ENCODE results near the gene TAF11L5.
"Not testable (repeated sequence)": the region's sequence is repeated elsewhere in the genome, so short reads cannot be mapped to it uniquely, and the experiment has no call there.

The TAF11L5 gene

GRCh38 chr5:17524935-17525334, at the start of gene TAF11L5:
Gene TAF11L5, plus strand, starts transcription at chr5:17525235.
- DNase-seq (ENCODE audit: low read depth in 1 of 2, low spot score in 1 of 2); in situ Hi-C loops (cut with HindIII; ENCODE audit: low pct_unique_long_range_greater_than_20kb, low sequenced_read_pairs): not testable (repeated sequence)

DNA sequence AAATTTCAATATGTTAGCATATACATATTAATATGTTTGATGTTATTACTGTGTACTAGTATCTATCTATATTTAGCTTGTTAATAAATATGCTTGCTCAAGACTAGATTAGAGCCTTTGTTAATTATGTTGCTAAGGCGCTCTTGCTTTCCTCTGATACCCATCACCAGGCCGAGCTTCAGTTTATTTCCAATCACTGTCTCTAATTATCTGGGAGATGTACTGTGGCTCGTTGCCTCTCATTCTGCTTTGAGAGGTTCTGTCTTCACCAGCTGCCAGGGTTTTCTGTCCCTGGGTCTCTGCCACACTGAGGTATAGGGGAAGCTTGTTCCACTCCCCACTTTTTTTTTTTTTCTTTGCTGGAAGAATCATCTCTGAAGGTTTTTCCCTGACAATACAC, 48.0 kb upstream of the TAF11L5 start:
- TF ChIP-seq JUND (IDR thresholded peaks at IDR 0.05; ENCODE audit: low read depth) = no peak
- in situ Hi-C loops (cut with HindIII; ENCODE audit: low pct_unique_long_range_greater_than_20kb, low sequenced_read_pairs) = no loop called here
- DNase-seq (ENCODE audit: low read depth in 1 of 2, low spot score in 1 of 2) = no peak

GRCh38 chr5:17477573-17478265, 47.3 kb upstream of the TAF11L5 start:
- DNase-seq (ENCODE audit: low read depth in 1 of 2, low spot score in 1 of 2) = no peak
- in situ Hi-C loops (cut with HindIII; ENCODE audit: low pct_unique_long_range_greater_than_20kb, low sequenced_read_pairs) = no loop called here
- no peak for TF ChIP-seq JUND (IDR thresholded peaks at IDR 0.05; ENCODE audit: low read depth)

DNA sequence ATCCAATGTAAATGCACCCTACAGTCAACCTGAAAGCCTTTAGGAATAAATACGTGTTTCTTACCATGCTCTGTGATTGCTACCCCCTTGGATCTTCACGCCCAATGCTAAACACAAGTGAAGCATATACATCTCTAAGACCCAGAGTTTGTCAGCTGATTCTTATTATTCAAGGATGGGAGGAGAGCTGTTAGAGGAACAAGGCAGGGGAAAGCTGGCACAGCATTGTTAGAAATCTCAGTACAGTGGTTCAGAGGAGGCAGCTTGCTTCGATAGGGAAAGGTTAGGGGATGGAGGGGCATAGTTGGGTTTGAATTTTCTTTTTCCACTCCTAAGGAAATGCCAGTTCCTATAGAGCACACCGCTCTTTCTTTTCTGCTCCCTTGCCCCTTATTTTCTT, 43.7 kb upstream of the TAF11L5 start:
- DNase-seq (ENCODE audit: low read depth in 1 of 2, low spot score in 1 of 2) = no peak
- in situ Hi-C loops (cut with HindIII; ENCODE audit: low pct_unique_long_range_greater_than_20kb, low sequenced_read_pairs) = no loop called here
- TF ChIP-seq JUND (IDR thresholded peaks at IDR 0.05; ENCODE audit: low read depth) = no peak

GRCh38 chr5:17482790-17483189, 42.2 kb upstream of the TAF11L5 start:
- in situ Hi-C loops (cut with HindIII; ENCODE audit: low pct_unique_long_range_greater_than_20kb, low sequenced_read_pairs) = no loop called here
- DNase-seq (ENCODE audit: low read depth in 1 of 2, low spot score in 1 of 2) = no peak
- no peak for TF ChIP-seq JUND (IDR thresholded peaks at IDR 0.05; ENCODE audit: low read depth)

DNA sequence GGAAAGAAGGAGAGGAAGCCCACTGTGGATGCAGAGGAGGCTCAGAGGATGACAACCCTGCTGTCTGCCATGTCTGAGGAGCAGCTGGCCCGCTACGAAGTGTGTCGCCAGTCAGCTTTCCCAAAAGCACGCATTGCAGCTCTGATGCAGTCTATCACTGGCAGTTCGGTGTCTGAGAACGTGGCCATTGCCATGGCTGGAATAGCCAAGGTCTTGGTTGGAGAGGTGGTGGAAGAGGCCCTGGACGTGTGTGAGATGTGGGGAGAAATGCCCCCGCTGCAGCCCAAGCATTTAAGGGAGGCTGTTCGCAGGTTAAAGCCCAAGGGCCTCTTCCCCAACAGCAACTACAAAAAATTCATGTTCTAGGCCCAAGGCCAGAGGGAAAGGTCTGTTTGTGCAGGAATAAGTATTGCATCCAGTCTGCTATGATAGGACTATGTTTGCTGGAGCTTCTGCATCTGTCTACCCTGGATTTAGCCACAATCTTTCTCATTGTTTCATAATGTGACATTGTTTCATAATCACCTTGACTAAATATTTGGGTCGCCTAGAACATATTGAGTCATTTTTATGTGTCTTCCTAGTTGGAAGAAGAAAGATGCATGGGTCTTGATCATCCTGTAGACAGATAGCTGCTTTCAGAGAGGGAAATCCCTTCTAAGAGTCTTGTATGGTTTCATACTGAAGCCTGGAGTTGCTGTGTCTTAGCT, 38.4 kb upstream of the TAF11L5 start:
- DNase-seq (ENCODE audit: low read depth in 1 of 2, low spot score in 1 of 2); in situ Hi-C loops (cut with HindIII; ENCODE audit: low pct_unique_long_range_greater_than_20kb, low sequenced_read_pairs): not testable (repeated sequence)

DNA sequence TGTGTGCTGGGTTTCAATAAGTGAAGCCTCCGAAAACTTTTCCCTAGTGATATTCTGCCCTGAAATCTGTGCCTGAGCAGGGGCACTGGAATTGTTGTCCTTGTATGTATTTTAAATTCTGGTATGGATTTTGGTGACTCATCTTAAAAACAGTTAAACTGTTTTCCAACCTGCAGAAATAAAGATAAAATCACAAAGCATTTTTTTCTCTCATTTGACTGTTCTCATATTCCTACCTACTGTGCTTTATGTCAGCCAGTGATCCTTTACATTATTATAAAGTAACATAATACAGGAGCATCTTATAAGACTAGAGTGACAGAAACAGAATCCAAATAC, 37.9 kb upstream of the TAF11L5 start:
- DNase-seq (ENCODE audit: low read depth in 1 of 2, low spot score in 1 of 2) = no peak
- no peak for TF ChIP-seq JUND (IDR thresholded peaks at IDR 0.05; ENCODE audit: low read depth)
- in situ Hi-C loops (cut with HindIII; ENCODE audit: low pct_unique_long_range_greater_than_20kb, low sequenced_read_pairs) = no loop called here

DNA sequence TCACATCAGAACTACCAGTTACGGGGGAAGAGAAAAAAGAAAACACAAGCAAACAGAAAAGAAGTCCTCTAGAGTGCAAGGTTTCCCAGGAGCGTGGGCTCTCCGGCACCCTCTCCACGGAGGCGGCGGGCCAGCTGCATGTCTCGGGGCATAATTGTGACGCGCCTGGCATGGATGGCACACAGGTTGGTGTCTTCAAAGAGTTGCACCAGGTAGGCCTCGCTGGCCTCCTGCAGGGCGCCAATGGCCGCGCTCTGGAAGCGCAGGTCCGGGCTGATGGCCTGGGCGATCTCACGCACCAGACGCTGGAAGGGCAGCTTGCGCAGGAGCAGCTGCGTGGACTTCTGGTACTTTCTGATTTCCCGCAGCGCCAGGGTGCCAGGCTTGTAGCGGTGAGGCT, 33.8 kb upstream of the TAF11L5 start:
- in situ Hi-C loops (cut with HindIII; ENCODE audit: low pct_unique_long_range_greater_than_20kb, low sequenced_read_pairs); DNase-seq (ENCODE audit: low read depth in 1 of 2, low spot score in 1 of 2): not testable (repeated sequence)

GRCh38 chr5:17492770-17493169, 32.3 kb upstream of the TAF11L5 start:
- TF ChIP-seq JUND (IDR thresholded peaks at IDR 0.05; ENCODE audit: low read depth) = no peak
- in situ Hi-C loops (cut with HindIII; ENCODE audit: low pct_unique_long_range_greater_than_20kb, low sequenced_read_pairs) = no loop called here
- DNase-seq (ENCODE audit: low read depth in 1 of 2, low spot score in 1 of 2) = no peak

DNA sequence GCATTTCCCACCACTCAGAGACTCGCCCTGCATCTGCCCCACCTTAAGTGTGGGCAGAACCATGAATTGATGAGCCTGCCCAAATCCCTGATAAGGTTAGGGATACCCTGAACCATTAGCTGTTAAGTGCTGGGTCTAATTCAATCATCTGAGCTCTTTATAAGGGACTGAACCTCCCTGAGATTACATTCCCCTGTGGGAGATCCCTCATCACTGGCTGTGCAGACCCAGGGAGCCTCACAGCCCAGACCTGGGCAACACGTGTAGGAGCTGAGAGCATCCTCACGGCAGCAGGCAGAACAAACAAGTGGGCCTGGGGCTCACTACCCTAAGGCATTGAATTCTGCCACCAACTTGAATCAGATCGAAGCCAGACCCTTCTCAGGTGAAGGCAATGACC, 27.6 kb upstream of the TAF11L5 start:
- no peak for TF ChIP-seq JUND (IDR thresholded peaks at IDR 0.05; ENCODE audit: low read depth)
- in situ Hi-C loops (cut with HindIII; ENCODE audit: low pct_unique_long_range_greater_than_20kb, low sequenced_read_pairs) = no loop called here
- no peak for DNase-seq (ENCODE audit: low read depth in 1 of 2, low spot score in 1 of 2)

DNA sequence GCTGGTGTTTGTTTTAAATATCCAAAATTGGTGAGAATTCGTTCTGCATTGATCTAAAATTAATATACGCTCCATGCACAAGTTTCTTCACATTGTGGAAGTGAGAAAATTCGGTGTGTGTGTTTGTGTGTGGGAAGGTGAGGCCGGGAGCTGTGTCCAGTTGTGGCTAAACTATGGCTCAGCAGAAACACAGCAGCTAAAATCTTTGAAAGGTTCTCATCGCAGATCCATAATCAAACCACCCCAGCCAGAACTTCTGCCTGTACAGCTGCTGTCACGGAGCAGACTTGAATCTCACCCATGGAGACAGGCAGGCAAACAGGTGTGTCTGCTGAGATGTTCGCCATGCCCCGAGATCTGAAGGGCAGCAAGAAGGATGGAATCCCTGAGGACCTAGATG, 27.1 kb upstream of the TAF11L5 start, which contains the start of gene TAF11L2:
TAF11L2 (plus strand) TSS at position 301 of the 400 bp plus-strand sequence.
- in situ Hi-C loops (cut with HindIII; ENCODE audit: low pct_unique_long_range_greater_than_20kb, low sequenced_read_pairs); DNase-seq (ENCODE audit: low read depth in 1 of 2, low spot score in 1 of 2): not testable (repeated sequence)

DNA sequence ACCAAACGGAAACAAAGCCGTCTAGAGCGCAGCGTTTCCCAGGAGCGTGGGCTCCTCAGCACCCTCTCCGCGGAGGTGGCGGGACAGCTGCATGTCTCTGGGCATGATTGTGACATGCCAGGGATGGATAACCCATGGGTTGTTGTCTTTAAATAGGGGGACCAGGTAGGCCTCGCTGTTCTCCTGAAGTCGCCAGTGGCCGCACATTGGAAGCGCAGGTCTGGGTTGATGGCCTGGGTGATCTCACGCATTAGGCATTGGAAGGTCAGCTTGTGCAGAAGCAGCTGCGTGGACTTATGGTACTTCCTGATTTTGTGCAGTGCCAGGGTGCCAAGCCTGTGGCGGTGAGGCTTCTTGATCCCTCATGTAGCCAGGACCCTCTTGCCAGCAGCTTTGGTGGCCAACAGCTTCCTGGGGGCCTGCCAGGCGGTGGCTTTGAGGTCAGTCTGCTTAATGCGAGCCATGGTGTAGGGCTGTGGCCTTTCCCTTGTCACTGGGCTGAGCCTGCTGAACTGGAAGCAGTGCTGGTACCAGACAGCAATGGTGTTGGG, 13.2 kb upstream of the TAF11L5 start:
- in situ Hi-C loops (cut with HindIII; ENCODE audit: low pct_unique_long_range_greater_than_20kb, low sequenced_read_pairs) = no loop called here
- no peak for TF ChIP-seq JUND (IDR thresholded peaks at IDR 0.05; ENCODE audit: low read depth)
- DNase-seq (ENCODE audit: low read depth in 1 of 2, low spot score in 1 of 2) = no peak

- in situ Hi-C loops (cut with HindIII; ENCODE audit: low pct_unique_long_range_greater_than_20kb, low sequenced_read_pairs); DNase-seq (ENCODE audit: low read depth in 1 of 2, low spot score in 1 of 2): not testable (repeated sequence)
Observed at GRCh38 chr5:17517526-17517925, 7.5 kb upstream of the TAF11L5 start.

DNA sequence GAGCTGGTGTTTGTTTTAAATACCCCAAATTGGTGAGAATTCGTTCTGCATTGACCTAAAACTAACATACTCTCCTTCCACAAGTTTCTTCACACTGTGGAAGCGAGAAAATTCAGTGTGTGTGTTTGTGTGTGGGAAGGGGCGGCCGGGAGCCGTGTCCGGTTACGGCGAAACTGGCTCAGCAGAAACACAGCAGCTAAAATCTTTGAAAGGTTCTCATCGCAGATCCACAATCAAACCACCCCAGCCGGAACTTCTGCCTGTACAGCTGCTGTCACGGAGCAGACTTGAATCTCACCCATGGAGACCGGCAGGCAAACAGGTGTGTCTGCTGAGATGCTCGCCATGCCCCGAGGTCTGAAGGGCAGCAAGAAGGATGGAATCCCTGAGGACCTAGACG, 7.0 kb upstream of the TAF11L5 start, which contains the start of gene TAF11L3:
TAF11L3 (plus strand) TSS at position 301 of the 400 bp plus-strand sequence.
- DNase-seq (ENCODE audit: low read depth in 1 of 2, low spot score in 1 of 2); in situ Hi-C loops (cut with HindIII; ENCODE audit: low pct_unique_long_range_greater_than_20kb, low sequenced_read_pairs): not testable (repeated sequence)

- DNase-seq (ENCODE audit: low read depth in 1 of 2, low spot score in 1 of 2); in situ Hi-C loops (cut with HindIII; ENCODE audit: low pct_unique_long_range_greater_than_20kb, low sequenced_read_pairs): not testable (repeated sequence)
Observed at GRCh38 chr5:17519508-17519907, 5.5 kb upstream of the TAF11L5 start.

GRCh38 chr5:17521501-17521900, 3.5 kb upstream of the TAF11L5 start, which contains the start of gene TAF11L4:
Gene TAF11L4, plus strand, starts transcription at chr5:17521801.
- DNase-seq (ENCODE audit: low read depth in 1 of 2, low spot score in 1 of 2); in situ Hi-C loops (cut with HindIII; ENCODE audit: low pct_unique_long_range_greater_than_20kb, low sequenced_read_pairs): not testable (repeated sequence)

- DNase-seq (ENCODE audit: low read depth in 1 of 2, low spot score in 1 of 2); in situ Hi-C loops (cut with HindIII; ENCODE audit: low pct_unique_long_range_greater_than_20kb, low sequenced_read_pairs): not testable (repeated sequence)
Observed at GRCh38 chr5:17526504-17526903, 1.5 kb downstream of the TAF11L5 start.

DNA sequence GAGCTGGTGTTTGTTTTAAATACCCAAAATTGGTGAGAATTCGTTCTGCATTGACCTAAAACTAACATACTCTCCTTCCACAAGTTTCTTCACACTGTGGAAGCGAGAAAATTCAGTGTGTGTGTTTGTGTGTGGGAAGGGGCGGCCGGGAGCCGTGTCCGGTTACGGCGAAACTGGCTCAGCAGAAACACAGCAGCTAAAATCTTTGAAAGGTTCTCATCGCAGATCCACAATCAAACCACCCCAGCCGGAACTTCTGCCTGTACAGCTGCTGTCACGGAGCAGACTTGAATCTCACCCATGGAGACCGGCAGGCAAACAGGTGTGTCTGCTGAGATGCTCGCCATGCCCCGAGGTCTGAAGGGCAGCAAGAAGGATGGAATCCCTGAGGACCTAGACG, 3.3 kb downstream of the TAF11L5 start, which contains the start of gene TAF11L6:
TAF11L6 (plus strand) TSS at position 301 of the 400 bp plus-strand sequence.
- in situ Hi-C loops (cut with HindIII; ENCODE audit: low pct_unique_long_range_greater_than_20kb, low sequenced_read_pairs); DNase-seq (ENCODE audit: low read depth in 1 of 2, low spot score in 1 of 2): not testable (repeated sequence)
